Middle frontal gyrus (tissue), 1 donor: ENCODE data around the gene CLDN7.

Source experiments
- DNase-seq: peaks from one replicate; pipeline ENCODE4 v3.0.0-alpha.2; 2015; ENCODE audit warnings: low spot score; ENCODE audit errors: extremely low spot score

CLDN7 gene, protein sequence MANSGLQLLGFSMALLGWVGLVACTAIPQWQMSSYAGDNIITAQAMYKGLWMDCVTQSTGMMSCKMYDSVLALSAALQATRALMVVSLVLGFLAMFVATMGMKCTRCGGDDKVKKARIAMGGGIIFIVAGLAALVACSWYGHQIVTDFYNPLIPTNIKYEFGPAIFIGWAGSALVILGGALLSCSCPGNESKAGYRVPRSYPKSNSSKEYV

GRCh38 chr17:7262192-7262934 lies at the start of gene CLDN7:
TSS of gene CLDN7 (minus strand) at chr17:7262478. CDS start at chr17:7262043, 435 bp downstream.
- no peak for DNase-seq

GRCh38 chr17:7311110-7311705 lies 48.9 kb upstream of the CLDN7 start:
- no peak for DNase-seq

DNA sequence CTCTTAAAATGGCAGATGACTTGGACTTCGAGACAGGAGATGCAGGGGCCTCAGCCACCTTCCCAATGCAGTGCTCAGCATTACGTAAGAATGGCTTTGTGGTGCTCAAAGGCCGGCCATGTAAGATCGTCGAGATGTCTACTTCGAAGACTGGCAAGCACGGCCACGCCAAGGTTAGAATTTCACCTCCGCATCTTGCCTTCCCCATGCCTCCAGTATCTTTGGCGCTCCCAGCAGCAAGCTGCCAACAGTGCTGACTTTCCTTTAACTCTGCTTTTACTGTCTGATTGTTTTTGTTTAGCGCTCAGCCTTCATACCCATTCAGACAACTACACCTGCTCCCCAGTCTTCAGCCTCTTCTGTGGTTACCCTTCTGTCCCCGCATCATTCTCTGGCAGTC lies 47.4 kb upstream of the CLDN7 start:
- no peak for DNase-seq

GRCh38 chr17:7308625-7309433 lies 46.6 kb upstream of the CLDN7 start:
- no peak for DNase-seq

- no peak for DNase-seq
These were observed 45.7 kb upstream of the CLDN7 start for GRCh38 chr17:7307686-7308624.

DNA sequence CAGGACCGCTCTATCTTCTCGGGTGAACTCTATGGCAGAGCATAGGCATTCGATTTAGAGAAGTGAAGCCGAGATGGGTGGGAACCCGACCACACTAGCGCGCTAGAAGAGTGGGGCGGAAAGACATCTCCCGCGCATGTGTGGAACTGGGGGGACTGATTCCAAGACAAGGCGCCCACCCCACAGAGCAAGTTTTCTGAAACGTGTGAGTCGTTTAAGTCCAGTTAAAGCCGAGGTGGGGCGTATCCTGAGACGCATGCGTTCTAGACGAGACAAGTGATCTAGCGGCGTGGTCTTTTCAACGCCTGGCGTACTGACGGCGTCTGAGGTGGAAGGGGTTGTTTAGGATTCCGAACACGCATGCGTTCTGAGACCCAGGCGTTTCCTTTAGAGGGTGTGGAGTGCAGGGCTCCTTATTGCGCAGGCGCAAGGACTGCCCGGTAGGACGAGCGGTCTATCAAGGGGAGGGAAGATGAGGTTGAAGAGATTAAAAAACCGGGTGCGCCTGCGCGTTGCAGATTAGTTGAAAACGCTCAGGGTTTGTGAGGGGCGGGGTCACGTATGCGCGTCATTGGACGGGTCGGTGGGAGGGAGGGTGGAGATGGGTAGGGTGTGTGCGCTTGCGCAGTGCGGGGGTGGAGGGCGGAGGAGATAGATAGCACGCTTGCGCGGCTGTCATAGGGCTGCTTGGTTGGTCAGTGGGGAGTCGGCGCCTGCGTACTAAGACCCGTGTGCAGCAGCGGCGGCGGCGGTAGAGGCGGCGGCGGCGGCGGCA lies 44.8 kb upstream of the CLDN7 start, which contains the start of gene EIF5A:
TSS of gene EIF5A (plus strand) at position 718 of the 775 bp plus-strand sequence. CDS start 2,008 bp downstream, outside the sequence.
- DNase-seq = peak; percentile 99

GRCh38 chr17:7304179-7304578 lies 41.9 kb upstream of the CLDN7 start:
- no peak for DNase-seq

DNA sequence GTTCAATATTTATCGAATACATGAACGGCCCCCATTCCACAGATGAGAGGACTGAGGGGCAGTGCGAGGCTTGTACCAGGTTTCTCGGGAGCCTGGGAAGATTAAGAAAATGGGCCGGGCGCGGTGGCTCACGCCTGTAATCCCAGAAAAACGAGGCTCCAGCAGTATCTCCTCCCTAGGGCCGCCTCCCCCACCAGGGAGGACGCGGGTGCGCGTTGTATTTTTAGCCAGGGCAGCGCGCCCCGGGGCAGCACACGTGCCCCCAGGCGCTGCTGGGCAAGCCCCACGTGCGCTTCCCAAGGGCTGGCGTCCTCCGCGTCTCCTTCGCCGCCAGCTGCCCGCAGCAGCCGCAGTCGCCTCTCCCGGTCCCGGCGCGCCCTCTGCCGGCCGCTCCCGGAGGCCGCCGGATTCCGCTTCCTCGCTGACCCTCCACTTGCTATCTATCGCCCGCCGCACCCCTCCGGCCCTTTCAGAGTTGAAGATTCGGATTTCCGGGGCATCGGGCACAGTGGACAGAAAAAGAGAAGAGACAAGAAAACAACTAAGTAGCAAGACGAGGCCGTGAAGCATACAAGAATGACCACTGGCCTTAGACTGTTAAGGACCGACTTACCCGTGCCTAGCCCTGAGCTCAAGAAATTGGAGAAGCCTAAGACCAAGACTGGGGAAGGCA lies 34.0 kb upstream of the CLDN7 start:
- DNase-seq = peak; percentile 71

- DNase-seq = no peak
These were observed 33.2 kb upstream of the CLDN7 start for GRCh38 chr17:7295230-7296180.

GRCh38 chr17:7294614-7295153 lies 32.4 kb upstream of the CLDN7 start, which contains the start of gene YBX2:
TSS of gene YBX2 (minus strand) at chr17:7294639. CDS start at chr17:7294500, 139 bp downstream.
- no peak for DNase-seq

DNA sequence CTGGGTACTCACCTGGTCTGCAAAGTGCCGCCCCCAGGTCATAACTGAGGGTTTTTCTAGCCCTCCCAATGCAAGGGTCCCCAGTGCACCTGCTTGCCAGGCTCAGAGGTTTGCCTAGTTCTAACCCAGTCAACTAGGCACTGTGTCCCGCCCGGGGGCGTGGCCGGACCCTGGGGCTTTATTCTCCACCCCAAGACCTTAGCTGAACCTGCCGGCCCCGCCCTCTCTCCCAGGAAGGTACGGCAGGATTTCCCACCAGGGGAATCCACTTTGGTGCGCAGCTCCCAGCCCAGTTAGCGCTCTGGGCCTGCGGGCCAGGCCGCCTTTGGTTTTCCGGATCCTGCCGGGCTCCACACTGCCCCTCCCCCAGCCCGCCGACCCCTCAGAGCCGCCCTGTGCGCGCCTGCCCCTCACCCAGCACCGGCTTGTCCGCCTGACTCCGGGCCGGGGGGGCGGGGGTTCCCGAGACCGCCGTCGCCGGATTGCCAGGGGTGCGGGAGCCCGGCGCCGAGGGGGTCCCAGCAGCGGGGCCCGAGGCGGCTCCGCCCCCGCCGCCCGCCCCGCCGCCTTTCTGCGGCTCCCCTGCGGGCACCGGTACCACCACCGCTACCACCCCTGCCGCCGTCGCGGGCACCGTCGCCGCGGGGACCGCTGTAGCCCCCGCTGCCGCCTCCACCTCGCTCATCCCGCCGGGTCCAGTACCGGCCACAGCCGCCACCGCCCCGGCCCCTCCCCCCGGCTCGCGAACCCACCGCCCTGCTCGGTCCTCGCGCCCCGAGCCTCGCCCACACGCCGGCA lies 31.7 kb upstream of the CLDN7 start:
- no peak for DNase-seq

- DNase-seq = no peak
These were observed 30.9 kb upstream of the CLDN7 start for GRCh38 chr17:7293159-7293558.

DNA sequence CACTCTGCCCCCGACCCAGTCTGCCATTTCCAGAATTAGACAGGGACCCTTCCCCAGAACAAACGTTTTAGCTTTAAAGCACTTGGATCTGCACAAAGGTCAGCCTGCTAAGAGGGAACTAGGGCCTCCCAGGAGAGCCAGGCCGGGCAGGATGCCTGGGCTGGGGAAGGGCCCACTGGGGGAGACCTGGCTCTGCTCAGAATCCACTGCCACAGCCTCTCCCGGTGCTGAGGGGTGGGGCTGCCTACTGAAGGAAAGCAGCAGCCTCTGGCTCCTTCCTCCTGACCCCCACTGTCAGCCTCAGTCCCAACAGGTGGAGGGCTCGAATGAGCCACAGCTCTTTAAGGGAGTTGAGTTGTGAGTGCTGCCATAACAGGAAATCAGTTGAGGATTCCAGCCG lies 30.5 kb upstream of the CLDN7 start:
- no peak for DNase-seq

DNA sequence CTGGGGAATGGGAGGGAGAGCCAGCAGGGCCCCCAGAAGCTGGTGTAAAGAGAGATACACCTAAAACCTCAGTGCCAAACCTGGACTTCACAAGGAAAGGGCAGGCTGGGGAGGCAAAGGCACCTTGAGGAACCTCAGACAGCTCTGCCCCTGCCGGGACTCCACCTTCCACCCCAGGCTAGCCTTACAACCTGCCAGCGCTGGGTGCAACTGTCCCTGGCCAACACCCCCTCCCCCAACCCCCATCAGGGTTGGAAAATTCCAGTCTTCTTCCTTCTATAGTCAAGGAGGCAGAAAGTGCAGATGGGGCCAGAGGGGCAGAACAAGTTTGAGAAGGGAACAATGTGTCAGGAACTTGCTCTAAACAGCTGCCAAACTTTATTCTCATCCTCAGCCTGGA lies 29.9 kb upstream of the CLDN7 start:
- DNase-seq = no peak

DNA sequence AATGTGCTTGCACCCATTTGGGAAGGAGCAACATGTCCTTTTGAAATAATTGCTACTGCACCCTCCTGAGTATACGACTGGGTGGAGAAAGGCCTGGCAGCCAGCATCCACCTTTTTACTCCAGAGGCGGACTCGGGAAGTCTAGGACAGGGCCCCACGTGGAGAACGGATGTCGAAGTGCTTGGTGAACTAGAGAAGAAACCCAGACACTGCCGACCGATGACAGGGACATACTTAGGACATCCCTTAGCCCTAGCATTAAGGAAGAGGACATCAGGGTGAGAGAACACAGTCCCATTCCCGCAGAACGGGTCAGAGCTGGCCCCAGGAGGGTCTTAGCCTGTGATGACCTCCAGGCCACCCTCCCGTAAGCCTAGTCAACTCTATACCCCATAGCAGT lies 28.4 kb upstream of the CLDN7 start:
- DNase-seq = no peak

DNA sequence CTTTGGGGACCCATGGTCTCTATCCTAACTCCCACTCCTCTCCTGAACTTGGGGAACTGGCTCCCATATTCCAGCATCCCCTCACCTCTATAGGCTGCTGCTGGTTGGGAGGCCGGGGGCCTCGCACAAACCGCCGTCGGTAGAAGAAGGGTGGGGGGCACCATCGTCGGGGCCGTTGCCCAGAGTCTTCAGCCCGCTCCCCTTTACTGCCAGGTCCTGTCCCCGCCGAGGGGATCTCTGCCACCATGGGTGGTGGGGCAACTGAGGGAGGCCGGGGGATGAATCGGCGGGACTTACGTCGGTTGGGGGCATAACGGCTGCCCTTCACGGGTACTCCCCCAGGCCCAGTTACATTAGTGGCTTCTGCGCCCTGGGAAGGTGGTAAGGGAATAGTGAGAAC lies 27.9 kb upstream of the CLDN7 start:
- no peak for DNase-seq
